H1 (cell line): ENCODE measurements around the gene BBS12.

Experiments used
- CTCF ChIP-seq, 3 experiments: IDR thresholded peaks; 1 replicate in 2 of 3; 2 replicates in 1 of 3; pipeline versions ENCODE4 v1.5.1 to v1.6.1; 2011; ENCODE audit warnings: low read length in 3 of 3, mild to moderate bottlenecking in 3 of 3, inconsistent platforms in 2 of 3, low read depth in 1 of 3, moderate library complexity in 1 of 3; ENCODE audit not compliant: insufficient read depth in 1 of 3; ENCODE audit errors: control extremely low read depth in 1 of 3
- ZNF274 ChIP-seq: IDR thresholded peaks from 2 replicates; pipeline ENCODE4 v1.7.0; 2012; ENCODE audit warnings: low read length, borderline replicate concordance; ENCODE audit errors: extremely low read depth

GRCh38 chr4:122746485-122746965, 14.0 kb downstream of the BBS12 start:
- TF ChIP-seq CTCF (IDR thresholded peaks at IDR 0.05; ENCODE audit: control extremely low read depth in 1 of 3, insufficient read depth in 1 of 3, low read depth in 1 of 3, low read length in 3 of 3), result no peak
- TF ChIP-seq ZNF274, result no peak
